Urothelium cell line (cell line): ENCODE data around the gene MAP3K5.
"Not testable (repeated sequence)": the region's sequence is repeated elsewhere in the genome, so short reads cannot be mapped to it uniquely, and the experiment has no call there.

Experiments
- DNase-seq: peaks from one replicate; pipeline ENCODE4 v3.0.0; 2011; ENCODE audit warnings: low spot score, mixed read lengths
- FAIRE-seq: peaks from 2 replicates; lab custom pipeline; 2011; peaks lifted over from hg19 to GRCh38; lab: Jason Lieb, UNC

MAP3K5 gene

GRCh38 chr6:136772685-136773472 lies 19.4 kb downstream of the MAP3K5 start:
- DNase-seq (no peak), FAIRE-seq (no peak)

- FAIRE-seq = no peak
- DNase-seq = no peak
Measured at GRCh38 chr6:136771306-136771705, 21.0 kb downstream of the MAP3K5 start.

- FAIRE-seq (no peak), DNase-seq (no peak)
Measured at GRCh38 chr6:136769759-136770158, 22.5 kb downstream of the MAP3K5 start.

GRCh38 chr6:136769124-136769523 lies 23.2 kb downstream of the MAP3K5 start:
- no peak for FAIRE-seq
- no peak for DNase-seq

GRCh38 chr6:136767570-136768309 lies 24.5 kb downstream of the MAP3K5 start:
- no peak for DNase-seq
- FAIRE-seq = no peak

GRCh38 chr6:136767103-136767502 lies 25.2 kb downstream of the MAP3K5 start:
- DNase-seq (no peak), FAIRE-seq (no peak)

GRCh38 chr6:136766274-136766673 lies 26.0 kb downstream of the MAP3K5 start:
- FAIRE-seq = no peak
- DNase-seq = no peak

GRCh38 chr6:136764517-136764993 lies 27.7 kb downstream of the MAP3K5 start:
- FAIRE-seq = no peak
- no peak for DNase-seq

GRCh38 chr6:136763716-136764516 lies 28.4 kb downstream of the MAP3K5 start:
- FAIRE-seq = no peak

GRCh38 chr6:136763255-136763654 lies 29.0 kb downstream of the MAP3K5 start:
- DNase-seq (no peak), FAIRE-seq (no peak)

More at GRCh38 chr6:136763716-136764516, 28.4 kb downstream of the MAP3K5 start:
- DNase-seq = no peak

- no peak for FAIRE-seq
- no peak for DNase-seq
Measured at GRCh38 chr6:136762022-136762975, 30.0 kb downstream of the MAP3K5 start.

GRCh38 chr6:136761227-136761922 lies 30.9 kb downstream of the MAP3K5 start:
- no peak for DNase-seq

GRCh38 chr6:136760781-136761180 lies 31.5 kb downstream of the MAP3K5 start:
- DNase-seq, FAIRE-seq: not testable (repeated sequence)

More at GRCh38 chr6:136761227-136761922, 30.9 kb downstream of the MAP3K5 start:
- FAIRE-seq = no peak

- no peak for DNase-seq
Measured at GRCh38 chr6:136757150-136757549, 35.1 kb downstream of the MAP3K5 start.

GRCh38 chr6:136754820-136755219 lies 37.5 kb downstream of the MAP3K5 start:
- FAIRE-seq (no peak), DNase-seq (no peak)

More at GRCh38 chr6:136757150-136757549, 35.1 kb downstream of the MAP3K5 start:
- FAIRE-seq = no peak

GRCh38 chr6:136753624-136754023 lies 38.7 kb downstream of the MAP3K5 start:
- FAIRE-seq = no peak
- DNase-seq = no peak

- no peak for DNase-seq
- FAIRE-seq = no peak
Measured at GRCh38 chr6:136752554-136752953, 39.7 kb downstream of the MAP3K5 start.

GRCh38 chr6:136751991-136752390 lies 40.3 kb downstream of the MAP3K5 start:
- FAIRE-seq = no peak

GRCh38 chr6:136751522-136751956 lies 40.7 kb downstream of the MAP3K5 start:
- no peak for DNase-seq
- no peak for FAIRE-seq

More at GRCh38 chr6:136751991-136752390, 40.3 kb downstream of the MAP3K5 start:
- no peak for DNase-seq
